HL-60/S4 treated with retinoic acid at 250 ng/mL for 4 days and 3 days (cell line): ENCODE results near the gene KRT8.
"Not testable (repeated sequence)": the region's sequence is repeated elsewhere in the genome, so short reads cannot be mapped to it uniquely, and the experiment has no call there.

ENCODE experiments used
- in situ Hi-C: fragments of 300-500 bp; cut with MboI; formaldehyde crosslinking; loops from 2 replicates; pipeline ENCODE4 v1.7.0; 2022; ENCODE audit warnings: low sequenced_read_pairs

The KRT8 gene

GRCh38 chr12:52904509-52905300 lies at the start of gene KRT8:
KRT8 (minus strand) TSS chr12:52905076; CDS start chr12:52904981, 95 bp downstream.
- in situ Hi-C loops = not testable (repeated sequence)

- in situ Hi-C loops = no loop called here
Observed at GRCh38 chr12:52953181-52953841, 48.4 kb upstream of the KRT8 start.

- in situ Hi-C loops = no loop called here
Observed at GRCh38 chr12:52952076-52952801, 47.4 kb upstream of the KRT8 start.

- in situ Hi-C loops = no loop called here
Observed at GRCh38 chr12:52951640-52952039, 46.8 kb upstream of the KRT8 start.

GRCh38 chr12:52951126-52951525 lies 46.2 kb upstream of the KRT8 start:
- in situ Hi-C loops = no loop called here

- in situ Hi-C loops = no loop called here
Observed at GRCh38 chr12:52950553-52950952, 45.7 kb upstream of the KRT8 start.

GRCh38 chr12:52949413-52950331 lies 44.8 kb upstream of the KRT8 start:
- in situ Hi-C loops = no loop called here

- in situ Hi-C loops = no loop called here
Observed at GRCh38 chr12:52947738-52948423, 43.0 kb upstream of the KRT8 start.

- in situ Hi-C loops = no loop called here
Observed at GRCh38 chr12:52946797-52947547, 42.1 kb upstream of the KRT8 start.

GRCh38 chr12:52946334-52946733 lies 41.5 kb upstream of the KRT8 start:
- in situ Hi-C loops = no loop called here

- in situ Hi-C loops = no loop called here
Observed at GRCh38 chr12:52945389-52946232, 40.7 kb upstream of the KRT8 start.

- in situ Hi-C loops = no loop called here
Observed at GRCh38 chr12:52944683-52945388, 40.0 kb upstream of the KRT8 start.

GRCh38 chr12:52942901-52943181 lies 38.0 kb upstream of the KRT8 start:
- in situ Hi-C loops = no loop called here

GRCh38 chr12:52942066-52942900 lies 37.4 kb upstream of the KRT8 start:
- in situ Hi-C loops = no loop called here

- in situ Hi-C loops = no loop called here
Observed at GRCh38 chr12:52929538-52929937, 24.7 kb upstream of the KRT8 start.

- in situ Hi-C loops = no loop called here
Observed at GRCh38 chr12:52927964-52928363, 23.1 kb upstream of the KRT8 start.

- in situ Hi-C loops = no loop called here
Observed at GRCh38 chr12:52926596-52927234, 21.8 kb upstream of the KRT8 start.
